Measurements from ENCODE around the gene RNU2-63P. TPM values are rescaled to one million over a fixed set of nuclear protein-coding genes. Genes with fewer than 3 reads are reported as not detected.

RNU2-63P gene
- total RNA-seq, 4 donors from 2014 or later: not detected

DNA sequence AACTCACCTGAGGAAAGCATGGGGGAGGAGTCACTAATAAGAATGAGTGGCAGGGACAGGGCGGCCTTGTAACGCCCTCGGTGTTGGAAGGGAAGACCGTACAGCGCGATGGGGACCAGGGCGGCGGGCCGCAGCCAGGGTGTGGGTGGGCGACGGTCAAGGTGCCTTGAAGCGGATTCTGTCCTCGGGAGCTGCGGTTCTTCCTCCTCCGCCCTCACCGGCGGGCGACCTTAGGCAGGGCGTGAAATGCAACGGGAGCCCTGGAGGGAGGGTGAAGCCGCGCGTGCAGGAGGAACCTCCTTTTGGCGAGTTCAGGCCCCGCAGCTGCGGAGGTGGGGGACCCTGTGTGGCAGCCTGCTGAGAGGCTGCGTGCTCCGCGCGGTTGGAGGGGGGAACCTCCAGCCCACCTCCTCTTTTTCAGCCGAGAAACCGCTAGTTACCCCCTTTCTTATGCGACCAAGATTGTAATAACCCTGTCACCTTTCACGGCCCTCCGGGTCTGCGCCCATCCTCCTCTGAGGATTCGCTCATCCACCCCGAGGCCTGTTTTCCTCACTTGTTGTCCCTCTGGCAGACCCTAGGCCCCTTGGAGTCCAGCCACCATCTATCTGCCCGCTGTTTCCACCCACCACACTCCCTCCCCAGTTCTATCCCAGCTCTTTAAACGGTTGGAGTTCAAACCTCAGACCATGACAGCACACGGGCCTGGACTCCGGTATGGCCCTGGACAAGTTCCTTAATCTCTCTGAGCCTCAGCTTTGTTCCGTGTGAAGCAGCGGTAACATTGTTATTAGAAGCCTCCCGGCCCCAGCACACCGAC is 823 bp upstream of the RNU2-63P start:
- DNase-seq (ENCODE audit: extremely low spot score): no peak
- no peaks in the 10 kb centered on the region for H3K9me3 ChIP-seq
- TF ChIP-seq POLR2A (IDR thresholded peaks at IDR 0.05; ENCODE audit: low read depth) (no peak), EP300 (IDR thresholded peaks at IDR 0.05) (no peak), POLR2AphosphoS5 (IDR thresholded peaks at IDR 0.05) (no peak)
- TF ChIP-seq, protein P1, sequence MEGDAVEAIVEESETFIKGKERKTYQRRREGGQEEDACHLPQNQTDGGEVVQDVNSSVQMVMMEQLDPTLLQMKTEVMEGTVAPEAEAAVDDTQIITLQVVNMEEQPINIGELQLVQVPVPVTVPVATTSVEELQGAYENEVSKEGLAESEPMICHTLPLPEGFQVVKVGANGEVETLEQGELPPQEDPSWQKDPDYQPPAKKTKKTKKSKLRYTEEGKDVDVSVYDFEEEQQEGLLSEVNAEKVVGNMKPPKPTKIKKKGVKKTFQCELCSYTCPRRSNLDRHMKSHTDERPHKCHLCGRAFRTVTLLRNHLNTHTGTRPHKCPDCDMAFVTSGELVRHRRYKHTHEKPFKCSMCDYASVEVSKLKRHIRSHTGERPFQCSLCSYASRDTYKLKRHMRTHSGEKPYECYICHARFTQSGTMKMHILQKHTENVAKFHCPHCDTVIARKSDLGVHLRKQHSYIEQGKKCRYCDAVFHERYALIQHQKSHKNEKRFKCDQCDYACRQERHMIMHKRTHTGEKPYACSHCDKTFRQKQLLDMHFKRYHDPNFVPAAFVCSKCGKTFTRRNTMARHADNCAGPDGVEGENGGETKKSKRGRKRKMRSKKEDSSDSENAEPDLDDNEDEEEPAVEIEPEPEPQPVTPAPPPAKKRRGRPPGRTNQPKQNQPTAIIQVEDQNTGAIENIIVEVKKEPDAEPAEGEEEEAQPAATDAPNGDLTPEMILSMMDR (IDR thresholded peaks at IDR 0.05): no peak

DNA sequence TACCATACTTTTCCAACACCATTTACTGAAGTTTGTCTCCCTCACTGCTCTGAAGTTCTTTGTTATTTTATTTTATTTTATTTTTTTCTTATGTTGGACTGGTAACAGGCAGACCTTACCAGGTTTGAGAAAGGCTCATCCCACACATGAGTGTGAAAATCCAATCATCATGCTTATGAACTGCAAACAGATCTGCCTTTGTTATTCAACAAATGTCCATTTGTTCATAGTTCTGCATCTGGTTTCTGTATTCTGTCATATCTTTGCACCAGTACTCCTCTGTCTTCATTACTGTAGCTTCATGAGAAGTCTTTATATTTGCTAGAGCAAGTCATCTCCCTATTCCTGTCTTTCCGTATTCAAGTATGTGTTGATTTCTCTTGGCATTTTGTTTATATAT is 5.3 kb downstream of the RNU2-63P start:
- intact Hi-C loops (cut with DNase I): no loop called here
- TF ChIP-seq POLR2AphosphoS5 (IDR thresholded peaks at IDR 0.05): no peak
- TF ChIP-seq EP300 (IDR thresholded peaks at IDR 0.05): no peak
- TF ChIP-seq POLR2A (IDR thresholded peaks at IDR 0.05; ENCODE audit: low read depth): no peak
- TF ChIP-seq, protein P1 (IDR thresholded peaks at IDR 0.05): no peak
- no peaks in the 10 kb centered on the region for H3K27me3 ChIP-seq
- no peak overlapping the region for H3K4me3 ChIP-seq
- 27% methylated on average over 1 of the region's 1 CpG for WGBS
- H3K36me3 ChIP-seq: no peaks in the 10 kb centered on the region
- DNase-seq (ENCODE audit: extremely low spot score): no peak
- H3K9me3 ChIP-seq: no peaks in the 10 kb centered on the region
- no peaks in the 10 kb centered on the region for H3K4me1 ChIP-seq
- H3K27ac ChIP-seq (replicated peaks in 1 of 4): no peak overlapping the region

More for the DNA sequence above, 823 bp upstream of the RNU2-63P start:
- Histone ChIP-seq H3K36me3 (no peaks in the 10 kb centered on the region), H3K27me3 (no peaks in the 10 kb centered on the region), H3K27ac (replicated peaks in 1 of 4) (peak overlapping the region; percentile 53 to 63 (median 57)), H3K4me1 (peaks cover 0 to 14% (median 13%) of the 10 kb centered on the region in 4 donors), H3K4me3 (peak overlapping the region; percentile 59 to 69 (median 60))
- intact Hi-C loops (cut with DNase I): no loop called here
- 47% methylated on average over 19 of the region's 46 CpGs for WGBS

DNA sequence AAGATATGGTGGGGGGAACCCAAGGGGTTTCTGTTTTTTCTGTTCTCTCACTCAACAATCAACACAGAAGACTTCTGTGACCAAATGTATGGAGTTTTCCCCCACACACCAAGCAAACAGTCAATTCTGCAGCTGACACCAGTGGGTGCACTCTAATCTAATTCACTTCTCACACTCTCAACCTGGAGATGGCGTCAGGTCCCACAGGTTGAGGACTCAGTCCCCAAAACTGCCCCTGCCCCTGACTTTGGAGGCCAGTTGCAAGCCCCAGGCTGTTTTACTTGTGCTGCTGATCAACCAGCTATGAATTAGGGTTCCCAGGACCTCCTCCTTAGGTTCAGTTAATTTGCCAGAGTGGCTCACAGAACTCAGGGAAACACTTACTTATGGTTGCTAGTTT is 6.2 kb downstream of the RNU2-63P start:
- no peak for DNase-seq (ENCODE audit: extremely low spot score)
- intact Hi-C loops (cut with DNase I): no loop called here
- TF ChIP-seq POLR2AphosphoS5 (IDR thresholded peaks at IDR 0.05) (no peak), POLR2A (IDR thresholded peaks at IDR 0.05; ENCODE audit: low read depth) (no peak), EP300 (IDR thresholded peaks at IDR 0.05) (no peak)
- TF ChIP-seq, protein P1 (IDR thresholded peaks at IDR 0.05): no peak
- H3K27ac ChIP-seq (replicated peaks in 1 of 4): no peak overlapping the region
- no peaks in the 10 kb centered on the region for H3K4me1 ChIP-seq
- H3K4me3 ChIP-seq: no peak overlapping the region
- H3K27me3 ChIP-seq: no peaks in the 10 kb centered on the region
- 100% methylated on average over 1 of the region's 1 CpG for WGBS
- no peaks in the 10 kb centered on the region for H3K36me3 ChIP-seq
- no peaks in the 10 kb centered on the region for H3K9me3 ChIP-seq

DNA sequence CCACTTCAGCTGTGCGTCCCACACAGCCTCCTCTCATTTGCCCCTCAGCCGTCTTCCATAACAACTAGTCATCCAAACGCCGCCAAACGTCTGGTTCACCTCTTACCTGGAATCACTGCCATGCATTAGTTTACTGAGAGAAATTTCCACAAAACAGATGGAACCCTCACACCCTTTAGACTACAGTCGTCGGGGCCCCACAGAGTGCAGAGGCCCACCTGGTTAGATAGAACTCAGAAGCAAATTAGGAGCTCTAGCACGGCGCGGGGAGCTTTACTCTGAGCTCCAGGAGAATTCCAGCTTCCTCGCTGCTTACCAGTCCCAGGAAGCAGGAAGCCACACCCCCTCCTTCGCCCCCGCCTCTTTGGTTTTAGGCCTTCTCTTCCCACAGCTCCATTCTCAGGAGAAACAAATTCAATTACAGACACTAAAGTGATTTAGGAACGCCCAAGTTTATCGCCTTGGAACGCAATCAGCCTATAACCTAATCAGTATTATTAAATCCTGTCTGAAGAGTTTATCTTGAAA is 9.4 kb downstream of the RNU2-63P start:
- no peak for DNase-seq (ENCODE audit: extremely low spot score)
- no peak overlapping the region for H3K4me3 ChIP-seq
- intact Hi-C loops (cut with DNase I): no loop called here
- WGBS: 96% methylated on average over 16 of the region's 16 CpGs
- no peaks in the 10 kb centered on the region for H3K36me3 ChIP-seq
- TF ChIP-seq, protein P1 (IDR thresholded peaks at IDR 0.05): no peak
- TF ChIP-seq EP300 (IDR thresholded peaks at IDR 0.05) (no peak), POLR2AphosphoS5 (IDR thresholded peaks at IDR 0.05) (no peak), POLR2A (IDR thresholded peaks at IDR 0.05; ENCODE audit: low read depth) (no peak)
- no peak overlapping the region for H3K27ac ChIP-seq (replicated peaks in 1 of 4)
- peaks cover 0 to 2% (median under 1%) of the 10 kb centered on the region in 4 donors for H3K4me1 ChIP-seq
- no peaks in the 10 kb centered on the region for H3K27me3 ChIP-seq
- H3K9me3 ChIP-seq: no peaks in the 10 kb centered on the region

All from esophagus muscularis mucosa (tissue), 4 donors.